ENCODE measurements around the gene LRRC49. TPM values are rescaled to one million over a fixed set of nuclear protein-coding genes. Genes with fewer than 3 reads are reported as not detected.

Gene LRRC49
- total RNA-seq, 1 experiment from 2014 or later: 21.1 TPM

Other genes starting within 250 kb of the LRRC49 start
- gene UACA, start 129.3 kb upstream of the LRRC49 start, total RNA-seq (2014; rRNA removed; shearing (Covaris generic)): 30.3 and 47.1 TPM in 2 replicates
- gene LARP6, start 38.7 kb upstream of the LRRC49 start, total RNA-seq (2014; rRNA removed; shearing (Covaris generic)): 54.8 and 61.2 TPM in 2 replicates
- gene THAP10, start 393 bp upstream of the LRRC49 start, total RNA-seq (2014; rRNA removed; shearing (Covaris generic)): 5.5 and 6.8 TPM in 2 replicates
- 18.1 and 20.7 TPM in 2 replicates for gene THSD4, start 222.6 kb downstream of the LRRC49 start, total RNA-seq (2014; rRNA removed; shearing (Covaris generic))

All from SJCRH30 (cell line).